WI38 (cell line): ENCODE measurements around the gene WDR86.

Experiments used
- H3K4me3 ChIP-seq: 2 replicates; pipeline ENCODE4 v1.5.1; 2011; ENCODE audit warnings: low read depth, mild to moderate bottlenecking, control low read depth, low read length
- CTCF ChIP-seq: IDR thresholded peaks from 2 replicates; pipeline ENCODE4 v1.5.1; 2012; ENCODE audit warnings: low read depth, mild to moderate bottlenecking, control low read depth, low read length

The WDR86 gene

GRCh38 chr7:151416941-151417315 is 7.1 kb upstream of the WDR86 start:
- no peak overlapping the region for H3K4me3 ChIP-seq
- no peak for TF ChIP-seq CTCF

GRCh38 chr7:151416112-151416940 is 6.5 kb upstream of the WDR86 start:
- TF ChIP-seq CTCF, result no peak
- H3K4me3 ChIP-seq, result no peak overlapping the region

GRCh38 chr7:151415375-151416105 is 5.7 kb upstream of the WDR86 start:
- no peak for TF ChIP-seq CTCF

GRCh38 chr7:151413241-151413640 is 3.4 kb upstream of the WDR86 start:
- TF ChIP-seq CTCF, result no peak
- no peak overlapping the region for H3K4me3 ChIP-seq

More at GRCh38 chr7:151415375-151416105, 5.7 kb upstream of the WDR86 start:
- no peak overlapping the region for H3K4me3 ChIP-seq

GRCh38 chr7:151412318-151412717 is 2.5 kb upstream of the WDR86 start:
- no peak for TF ChIP-seq CTCF
- H3K4me3 ChIP-seq, result no peak overlapping the region

- TF ChIP-seq CTCF, result no peak
- no peak overlapping the region for H3K4me3 ChIP-seq
Observed at GRCh38 chr7:151411551-151411950, 1.7 kb upstream of the WDR86 start.
